Measurements from ENCODE around the gene PACC1.

- TF ChIP-seq TP53 (CRISPR knock-in tag; IDR thresholded peaks at IDR 0.05): no peak
- TF ChIP-seq CTCF (IDR thresholded peaks at IDR 0.05): no peak
- TF ChIP-seq, protein P1, sequence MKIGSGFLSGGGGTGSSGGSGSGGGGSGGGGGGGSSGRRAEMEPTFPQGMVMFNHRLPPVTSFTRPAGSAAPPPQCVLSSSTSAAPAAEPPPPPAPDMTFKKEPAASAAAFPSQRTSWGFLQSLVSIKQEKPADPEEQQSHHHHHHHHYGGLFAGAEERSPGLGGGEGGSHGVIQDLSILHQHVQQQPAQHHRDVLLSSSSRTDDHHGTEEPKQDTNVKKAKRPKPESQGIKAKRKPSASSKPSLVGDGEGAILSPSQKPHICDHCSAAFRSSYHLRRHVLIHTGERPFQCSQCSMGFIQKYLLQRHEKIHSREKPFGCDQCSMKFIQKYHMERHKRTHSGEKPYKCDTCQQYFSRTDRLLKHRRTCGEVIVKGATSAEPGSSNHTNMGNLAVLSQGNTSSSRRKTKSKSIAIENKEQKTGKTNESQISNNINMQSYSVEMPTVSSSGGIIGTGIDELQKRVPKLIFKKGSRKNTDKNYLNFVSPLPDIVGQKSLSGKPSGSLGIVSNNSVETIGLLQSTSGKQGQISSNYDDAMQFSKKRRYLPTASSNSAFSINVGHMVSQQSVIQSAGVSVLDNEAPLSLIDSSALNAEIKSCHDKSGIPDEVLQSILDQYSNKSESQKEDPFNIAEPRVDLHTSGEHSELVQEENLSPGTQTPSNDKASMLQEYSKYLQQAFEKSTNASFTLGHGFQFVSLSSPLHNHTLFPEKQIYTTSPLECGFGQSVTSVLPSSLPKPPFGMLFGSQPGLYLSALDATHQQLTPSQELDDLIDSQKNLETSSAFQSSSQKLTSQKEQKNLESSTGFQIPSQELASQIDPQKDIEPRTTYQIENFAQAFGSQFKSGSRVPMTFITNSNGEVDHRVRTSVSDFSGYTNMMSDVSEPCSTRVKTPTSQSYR (CRISPR knock-in tag; IDR thresholded peaks at IDR 0.05): no peak
- TF ChIP-seq, protein P2, sequence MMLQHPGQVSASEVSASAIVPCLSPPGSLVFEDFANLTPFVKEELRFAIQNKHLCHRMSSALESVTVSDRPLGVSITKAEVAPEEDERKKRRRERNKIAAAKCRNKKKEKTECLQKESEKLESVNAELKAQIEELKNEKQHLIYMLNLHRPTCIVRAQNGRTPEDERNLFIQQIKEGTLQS (CRISPR knock-in tag; conservative IDR thresholded peaks at IDR 0.05): no peak
- no peak for TF ChIP-seq SP1 (CRISPR knock-in tag; conservative IDR thresholded peaks at IDR 0.05)
- TF ChIP-seq PRRX2 (CRISPR knock-in tag; IDR thresholded peaks at IDR 0.05): no peak
- no peak for TF ChIP-seq HMGXB4 (CRISPR knock-in tag; IDR thresholded peaks at IDR 0.05)
- no peak for TF ChIP-seq USF1 (CRISPR knock-in tag; IDR thresholded peaks at IDR 0.05)
- no peak for TF ChIP-seq NR3C1 (CRISPR knock-in tag; conservative IDR thresholded peaks at IDR 0.05; ENCODE audit: low read depth)
- TF ChIP-seq, protein P3, sequence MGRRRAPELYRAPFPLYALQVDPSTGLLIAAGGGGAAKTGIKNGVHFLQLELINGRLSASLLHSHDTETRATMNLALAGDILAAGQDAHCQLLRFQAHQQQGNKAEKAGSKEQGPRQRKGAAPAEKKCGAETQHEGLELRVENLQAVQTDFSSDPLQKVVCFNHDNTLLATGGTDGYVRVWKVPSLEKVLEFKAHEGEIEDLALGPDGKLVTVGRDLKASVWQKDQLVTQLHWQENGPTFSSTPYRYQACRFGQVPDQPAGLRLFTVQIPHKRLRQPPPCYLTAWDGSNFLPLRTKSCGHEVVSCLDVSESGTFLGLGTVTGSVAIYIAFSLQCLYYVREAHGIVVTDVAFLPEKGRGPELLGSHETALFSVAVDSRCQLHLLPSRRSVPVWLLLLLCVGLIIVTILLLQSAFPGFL (CRISPR knock-in tag; IDR thresholded peaks at IDR 0.05; ENCODE audit: borderline replicate concordance): no peak
- no peak for TF ChIP-seq ZNF317 (CRISPR knock-in tag; IDR thresholded peaks at IDR 0.05; ENCODE audit: borderline replicate concordance, low read depth)
- no peak for TF ChIP-seq ZSCAN18 (CRISPR knock-in tag; IDR thresholded peaks at IDR 0.05)
- TF ChIP-seq, protein P4, sequence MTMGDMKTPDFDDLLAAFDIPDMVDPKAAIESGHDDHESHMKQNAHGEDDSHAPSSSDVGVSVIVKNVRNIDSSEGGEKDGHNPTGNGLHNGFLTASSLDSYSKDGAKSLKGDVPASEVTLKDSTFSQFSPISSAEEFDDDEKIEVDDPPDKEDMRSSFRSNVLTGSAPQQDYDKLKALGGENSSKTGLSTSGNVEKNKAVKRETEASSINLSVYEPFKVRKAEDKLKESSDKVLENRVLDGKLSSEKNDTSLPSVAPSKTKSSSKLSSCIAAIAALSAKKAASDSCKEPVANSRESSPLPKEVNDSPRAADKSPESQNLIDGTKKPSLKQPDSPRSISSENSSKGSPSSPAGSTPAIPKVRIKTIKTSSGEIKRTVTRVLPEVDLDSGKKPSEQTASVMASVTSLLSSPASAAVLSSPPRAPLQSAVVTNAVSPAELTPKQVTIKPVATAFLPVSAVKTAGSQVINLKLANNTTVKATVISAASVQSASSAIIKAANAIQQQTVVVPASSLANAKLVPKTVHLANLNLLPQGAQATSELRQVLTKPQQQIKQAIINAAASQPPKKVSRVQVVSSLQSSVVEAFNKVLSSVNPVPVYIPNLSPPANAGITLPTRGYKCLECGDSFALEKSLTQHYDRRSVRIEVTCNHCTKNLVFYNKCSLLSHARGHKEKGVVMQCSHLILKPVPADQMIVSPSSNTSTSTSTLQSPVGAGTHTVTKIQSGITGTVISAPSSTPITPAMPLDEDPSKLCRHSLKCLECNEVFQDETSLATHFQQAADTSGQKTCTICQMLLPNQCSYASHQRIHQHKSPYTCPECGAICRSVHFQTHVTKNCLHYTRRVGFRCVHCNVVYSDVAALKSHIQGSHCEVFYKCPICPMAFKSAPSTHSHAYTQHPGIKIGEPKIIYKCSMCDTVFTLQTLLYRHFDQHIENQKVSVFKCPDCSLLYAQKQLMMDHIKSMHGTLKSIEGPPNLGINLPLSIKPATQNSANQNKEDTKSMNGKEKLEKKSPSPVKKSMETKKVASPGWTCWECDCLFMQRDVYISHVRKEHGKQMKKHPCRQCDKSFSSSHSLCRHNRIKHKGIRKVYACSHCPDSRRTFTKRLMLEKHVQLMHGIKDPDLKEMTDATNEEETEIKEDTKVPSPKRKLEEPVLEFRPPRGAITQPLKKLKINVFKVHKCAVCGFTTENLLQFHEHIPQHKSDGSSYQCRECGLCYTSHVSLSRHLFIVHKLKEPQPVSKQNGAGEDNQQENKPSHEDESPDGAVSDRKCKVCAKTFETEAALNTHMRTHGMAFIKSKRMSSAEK (CRISPR knock-in tag; IDR thresholded peaks at IDR 0.05; ENCODE audit: borderline replicate concordance): no peak
Measured at GRCh38 chr1:212351588-212352362, 62.9 kb downstream of the PACC1 start.
